ENCODE data around the gene RGS1. TPM values are rescaled to one million over a fixed set of nuclear protein-coding genes. Genes with fewer than 3 reads are reported as not detected.
A peak's percentile ranks its signal among the peaks of the same experiment; 100 is the strongest.

The RGS1 gene
- polyA plus RNA-seq, 1 of the 3 experiments (the other 2 are of a cell fraction) = 0.12 TPM

DNA sequence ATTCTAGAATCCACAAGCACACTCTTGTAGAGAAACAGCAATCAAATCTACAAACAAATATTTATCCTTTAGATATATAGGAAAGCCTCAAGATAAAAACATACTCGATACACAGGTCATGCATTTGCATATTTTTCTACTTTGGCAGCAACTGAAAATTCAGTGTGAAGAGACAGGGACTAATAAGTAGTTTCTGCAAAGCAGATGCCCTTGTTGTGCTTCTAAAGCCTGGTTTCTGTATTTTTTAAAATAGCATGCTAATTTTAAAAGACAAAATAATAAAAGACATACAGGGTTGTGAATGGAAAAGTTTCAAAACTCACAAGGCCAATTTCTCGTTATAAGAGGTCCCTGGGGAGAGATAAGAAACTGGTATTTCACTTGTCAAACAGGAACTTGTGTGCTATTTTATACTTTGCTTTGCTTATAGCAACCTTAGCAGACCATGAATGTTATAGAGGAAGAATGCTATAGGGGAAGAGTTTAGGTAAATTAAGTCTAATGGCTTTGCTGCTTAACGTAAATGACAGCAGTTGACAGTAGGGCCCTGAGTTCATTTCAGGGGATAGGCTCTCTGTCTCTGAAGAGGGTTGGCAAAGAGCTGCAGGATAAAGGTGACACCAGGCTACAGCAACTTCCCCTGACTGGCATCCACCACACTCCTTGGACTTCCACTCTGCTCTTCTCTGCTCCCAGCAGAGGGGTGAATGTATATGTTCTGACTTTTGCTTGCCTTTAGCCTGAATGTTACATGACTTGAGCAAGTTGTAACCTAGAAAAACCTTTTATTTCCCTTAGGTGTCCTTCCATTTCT is 51.0 kb downstream of the RGS1 start:
- Histone ChIP-seq H3K4me1 (ENCODE audit: control insufficient read depth in 1 of 2, insufficient read depth in 2 of 2, low read depth in 1 of 2, low read length in 1 of 2) (peaks cover 0 to 10% of the 10 kb centered on the region in 2 experiments; a peak in 3 of 4 replicates), H3K4me3 (ENCODE audit: low read depth in 2 of 2, low read length in 1 of 2) (no peak overlapping the region), H3K4me2 (no peak overlapping the region), H3K9me3 (no peaks in the 10 kb centered on the region; the same call in 1 of the 2 replicates), H3K27ac (ENCODE audit: low read depth in 2 of 2, low read length in 1 of 2) (no peak overlapping the region), H3K79me2 (ENCODE audit: insufficient read depth) (no peaks in the 10 kb centered on the region), H3K9ac (no peak overlapping the region), H2AFZ (ENCODE audit: low read depth) (no peak overlapping the region), H4K20me1 (ENCODE audit: insufficient read depth) (no peaks in the 10 kb centered on the region), H3K9me2 (no peaks in the 10 kb centered on the region), H3K36me3 (replicated peaks in 1 of 2; ENCODE audit: control insufficient read depth in 1 of 2, insufficient read depth in 2 of 2, low read length in 1 of 2) (no peaks in the 10 kb centered on the region), H3K27me3 (ENCODE audit: insufficient read depth) (no peaks in the 10 kb centered on the region), H3F3A (replicated peaks; ENCODE audit: insufficient read depth) (no peaks in the 10 kb centered on the region)
- ChIA-PET CTCF (interaction anchor here (1.4 to 1.6 kb wide), 2 partner anchors 16 to 149 kb away, joined by 5 to 6 read pairs; no protein-coding TSS in a partner anchor), POLR2A (no interaction called here)
- TF ChIP-seq FOXJ3 (CRISPR knock-in tag; IDR thresholded peaks at IDR 0.05) (no peak), ELF1 (IDR thresholded peaks at IDR 0.05) (no peak)
- DNase-seq = no peak
- 76% methylated on average over 3 of the region's 3 CpGs for WGBS (ENCODE audit: low lambda C conversion rate)

DNA sequence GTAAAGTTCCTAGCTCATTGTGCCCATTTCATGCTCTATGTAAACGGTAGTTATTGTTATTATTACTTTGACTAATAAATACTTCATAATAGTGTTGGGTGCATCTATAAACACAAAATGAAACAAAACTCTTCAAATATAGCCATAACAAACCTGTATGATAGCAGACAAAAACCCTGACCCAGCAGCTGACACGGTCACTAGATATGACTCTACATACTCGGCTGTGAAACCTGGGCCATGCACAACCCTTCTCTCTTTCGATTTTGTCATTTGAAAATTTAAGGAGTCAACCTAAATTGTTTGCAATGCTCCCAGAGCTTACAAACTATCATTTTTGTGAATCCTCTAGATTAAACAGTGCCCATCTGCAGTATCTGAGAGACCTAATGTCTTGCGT is 52.3 kb downstream of the RGS1 start:
- no peaks in the 10 kb centered on the region for H3K9me2 ChIP-seq
- POLR2A ChIA-PET = no interaction called here
- CTCF ChIA-PET = interaction anchor here (0.9 to 1.6 kb wide), 5 partner anchors 40 to 494 kb away, joined by 3 to 6 read pairs (median 4); partner anchors contain the start of gene CDC73
- H3K4me2 ChIP-seq = no peak overlapping the region
- H3K9me3 ChIP-seq = no peaks in the 10 kb centered on the region; the same call in 1 of the 2 replicates
- TF ChIP-seq, protein P1, sequence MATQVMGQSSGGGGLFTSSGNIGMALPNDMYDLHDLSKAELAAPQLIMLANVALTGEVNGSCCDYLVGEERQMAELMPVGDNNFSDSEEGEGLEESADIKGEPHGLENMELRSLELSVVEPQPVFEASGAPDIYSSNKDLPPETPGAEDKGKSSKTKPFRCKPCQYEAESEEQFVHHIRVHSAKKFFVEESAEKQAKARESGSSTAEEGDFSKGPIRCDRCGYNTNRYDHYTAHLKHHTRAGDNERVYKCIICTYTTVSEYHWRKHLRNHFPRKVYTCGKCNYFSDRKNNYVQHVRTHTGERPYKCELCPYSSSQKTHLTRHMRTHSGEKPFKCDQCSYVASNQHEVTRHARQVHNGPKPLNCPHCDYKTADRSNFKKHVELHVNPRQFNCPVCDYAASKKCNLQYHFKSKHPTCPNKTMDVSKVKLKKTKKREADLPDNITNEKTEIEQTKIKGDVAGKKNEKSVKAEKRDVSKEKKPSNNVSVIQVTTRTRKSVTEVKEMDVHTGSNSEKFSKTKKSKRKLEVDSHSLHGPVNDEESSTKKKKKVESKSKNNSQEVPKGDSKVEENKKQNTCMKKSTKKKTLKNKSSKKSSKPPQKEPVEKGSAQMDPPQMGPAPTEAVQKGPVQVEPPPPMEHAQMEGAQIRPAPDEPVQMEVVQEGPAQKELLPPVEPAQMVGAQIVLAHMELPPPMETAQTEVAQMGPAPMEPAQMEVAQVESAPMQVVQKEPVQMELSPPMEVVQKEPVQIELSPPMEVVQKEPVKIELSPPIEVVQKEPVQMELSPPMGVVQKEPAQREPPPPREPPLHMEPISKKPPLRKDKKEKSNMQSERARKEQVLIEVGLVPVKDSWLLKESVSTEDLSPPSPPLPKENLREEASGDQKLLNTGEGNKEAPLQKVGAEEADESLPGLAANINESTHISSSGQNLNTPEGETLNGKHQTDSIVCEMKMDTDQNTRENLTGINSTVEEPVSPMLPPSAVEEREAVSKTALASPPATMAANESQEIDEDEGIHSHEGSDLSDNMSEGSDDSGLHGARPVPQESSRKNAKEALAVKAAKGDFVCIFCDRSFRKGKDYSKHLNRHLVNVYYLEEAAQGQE (IDR thresholded peaks at IDR 0.05; ENCODE audit: low read depth, low read length) = no peak
- TF ChIP-seq, protein P2, sequence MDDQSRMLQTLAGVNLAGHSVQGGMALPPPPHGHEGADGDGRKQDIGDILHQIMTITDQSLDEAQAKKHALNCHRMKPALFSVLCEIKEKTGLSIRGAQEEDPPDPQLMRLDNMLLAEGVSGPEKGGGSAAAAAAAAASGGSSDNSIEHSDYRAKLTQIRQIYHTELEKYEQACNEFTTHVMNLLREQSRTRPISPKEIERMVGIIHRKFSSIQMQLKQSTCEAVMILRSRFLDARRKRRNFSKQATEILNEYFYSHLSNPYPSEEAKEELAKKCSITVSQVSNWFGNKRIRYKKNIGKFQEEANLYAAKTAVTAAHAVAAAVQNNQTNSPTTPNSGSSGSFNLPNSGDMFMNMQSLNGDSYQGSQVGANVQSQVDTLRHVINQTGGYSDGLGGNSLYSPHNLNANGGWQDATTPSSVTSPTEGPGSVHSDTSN (IDR thresholded peaks at IDR 0.05) = no peak
- TF ChIP-seq, protein P3, sequence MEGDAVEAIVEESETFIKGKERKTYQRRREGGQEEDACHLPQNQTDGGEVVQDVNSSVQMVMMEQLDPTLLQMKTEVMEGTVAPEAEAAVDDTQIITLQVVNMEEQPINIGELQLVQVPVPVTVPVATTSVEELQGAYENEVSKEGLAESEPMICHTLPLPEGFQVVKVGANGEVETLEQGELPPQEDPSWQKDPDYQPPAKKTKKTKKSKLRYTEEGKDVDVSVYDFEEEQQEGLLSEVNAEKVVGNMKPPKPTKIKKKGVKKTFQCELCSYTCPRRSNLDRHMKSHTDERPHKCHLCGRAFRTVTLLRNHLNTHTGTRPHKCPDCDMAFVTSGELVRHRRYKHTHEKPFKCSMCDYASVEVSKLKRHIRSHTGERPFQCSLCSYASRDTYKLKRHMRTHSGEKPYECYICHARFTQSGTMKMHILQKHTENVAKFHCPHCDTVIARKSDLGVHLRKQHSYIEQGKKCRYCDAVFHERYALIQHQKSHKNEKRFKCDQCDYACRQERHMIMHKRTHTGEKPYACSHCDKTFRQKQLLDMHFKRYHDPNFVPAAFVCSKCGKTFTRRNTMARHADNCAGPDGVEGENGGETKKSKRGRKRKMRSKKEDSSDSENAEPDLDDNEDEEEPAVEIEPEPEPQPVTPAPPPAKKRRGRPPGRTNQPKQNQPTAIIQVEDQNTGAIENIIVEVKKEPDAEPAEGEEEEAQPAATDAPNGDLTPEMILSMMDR (IDR thresholded peaks at IDR 0.05) = no peak
- H3K4me3 ChIP-seq (ENCODE audit: low read depth in 2 of 2, low read length in 1 of 2) = no peak overlapping the region
- H3K27ac ChIP-seq (ENCODE audit: low read depth in 2 of 2, low read length in 1 of 2) = 0 out of 4 replicates have a peak overlapping the region, but pooled peaks of 1 of the 2 experiments have one; percentile 53
- no peaks in the 10 kb centered on the region for H3K79me2 ChIP-seq (ENCODE audit: insufficient read depth)
- H3K36me3 ChIP-seq (replicated peaks in 1 of 2; ENCODE audit: control insufficient read depth in 1 of 2, insufficient read depth in 2 of 2, low read length in 1 of 2) = no peaks in the 10 kb centered on the region
- no peak for DNase-seq
- H3F3A ChIP-seq (replicated peaks; ENCODE audit: insufficient read depth) = no peaks in the 10 kb centered on the region
- peaks cover 0 to 13% of the 10 kb centered on the region in 2 experiments; a peak in 3 of 4 replicates for H3K4me1 ChIP-seq (ENCODE audit: control insufficient read depth in 1 of 2, insufficient read depth in 2 of 2, low read depth in 1 of 2, low read length in 1 of 2)
- H4K20me1 ChIP-seq (ENCODE audit: insufficient read depth) = no peaks in the 10 kb centered on the region
- H2AFZ ChIP-seq (ENCODE audit: low read depth) = no peak overlapping the region
- no peak overlapping the region for H3K9ac ChIP-seq
- 85% methylated on average over 5 of the region's 5 CpGs for WGBS (ENCODE audit: low lambda C conversion rate)
- H3K27me3 ChIP-seq (ENCODE audit: insufficient read depth) = no peaks in the 10 kb centered on the region

All from SK-N-SH (cell line).